Fibroblast of villous mesenchyme (primary cell): ENCODE measurements around the gene OR5V1. TPM values are rescaled to one million over a fixed set of nuclear protein-coding genes. Genes with fewer than 3 reads are reported as not detected.

Experiments
- DNase-seq: peaks from one replicate; pipeline ENCODE4 v3.0.0-alpha.2; 2010; ENCODE audit warnings: low read depth
- H3K4me3 ChIP-seq: 2 replicates; pipeline ENCODE4 v1.5.1; 2011; ENCODE audit warnings: low read depth, mild to moderate bottlenecking, low read length
- total RNA-seq: library from RNA; depleted of rRNA; stranded (reverse); fragments of >200 nt; gene quantifications from 2 replicates; pipeline ENCODE4 v1.2.3, GENCODE V29; 2012
- TF ChIP-seq, protein P1 (sequence below): IDR thresholded peaks from 2 replicates; pipeline ENCODE4 v1.5.1; 2012; ENCODE audit warnings: low read depth, mild to moderate bottlenecking, low read length; ENCODE audit not compliant: insufficient read depth

OR5V1 gene
- total RNA-seq: not detected in 2 replicates

DNA sequence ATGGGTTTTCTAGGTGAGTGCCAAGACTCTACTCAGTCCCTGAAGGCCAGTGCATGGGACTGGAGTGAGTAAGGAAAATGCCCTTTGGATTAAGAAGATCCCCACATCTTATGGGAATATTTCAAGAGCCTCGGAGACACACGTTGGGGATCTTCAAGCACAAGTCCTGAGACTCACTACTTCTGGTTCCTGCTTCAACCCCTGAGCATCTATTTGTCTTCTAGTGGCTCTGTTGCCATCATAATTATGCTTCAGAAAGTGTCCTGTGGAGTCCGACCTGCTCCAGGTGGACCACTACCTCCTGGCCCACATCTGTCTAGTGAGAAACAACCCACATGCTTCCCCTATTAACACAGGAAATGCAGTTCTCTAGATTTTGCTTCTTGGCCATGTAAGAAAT lies at the start of gene OR5V1:
Gene OR5V1 (minus strand): TSS at position 101 of the 400 bp plus-strand sequence. CDS start 12,670 bp downstream, outside the sequence.
- no peak for DNase-seq
- TF ChIP-seq, protein P1, sequence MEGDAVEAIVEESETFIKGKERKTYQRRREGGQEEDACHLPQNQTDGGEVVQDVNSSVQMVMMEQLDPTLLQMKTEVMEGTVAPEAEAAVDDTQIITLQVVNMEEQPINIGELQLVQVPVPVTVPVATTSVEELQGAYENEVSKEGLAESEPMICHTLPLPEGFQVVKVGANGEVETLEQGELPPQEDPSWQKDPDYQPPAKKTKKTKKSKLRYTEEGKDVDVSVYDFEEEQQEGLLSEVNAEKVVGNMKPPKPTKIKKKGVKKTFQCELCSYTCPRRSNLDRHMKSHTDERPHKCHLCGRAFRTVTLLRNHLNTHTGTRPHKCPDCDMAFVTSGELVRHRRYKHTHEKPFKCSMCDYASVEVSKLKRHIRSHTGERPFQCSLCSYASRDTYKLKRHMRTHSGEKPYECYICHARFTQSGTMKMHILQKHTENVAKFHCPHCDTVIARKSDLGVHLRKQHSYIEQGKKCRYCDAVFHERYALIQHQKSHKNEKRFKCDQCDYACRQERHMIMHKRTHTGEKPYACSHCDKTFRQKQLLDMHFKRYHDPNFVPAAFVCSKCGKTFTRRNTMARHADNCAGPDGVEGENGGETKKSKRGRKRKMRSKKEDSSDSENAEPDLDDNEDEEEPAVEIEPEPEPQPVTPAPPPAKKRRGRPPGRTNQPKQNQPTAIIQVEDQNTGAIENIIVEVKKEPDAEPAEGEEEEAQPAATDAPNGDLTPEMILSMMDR: no peak
- H3K4me3 ChIP-seq: no peak within 1 kb of the TSS

DNA sequence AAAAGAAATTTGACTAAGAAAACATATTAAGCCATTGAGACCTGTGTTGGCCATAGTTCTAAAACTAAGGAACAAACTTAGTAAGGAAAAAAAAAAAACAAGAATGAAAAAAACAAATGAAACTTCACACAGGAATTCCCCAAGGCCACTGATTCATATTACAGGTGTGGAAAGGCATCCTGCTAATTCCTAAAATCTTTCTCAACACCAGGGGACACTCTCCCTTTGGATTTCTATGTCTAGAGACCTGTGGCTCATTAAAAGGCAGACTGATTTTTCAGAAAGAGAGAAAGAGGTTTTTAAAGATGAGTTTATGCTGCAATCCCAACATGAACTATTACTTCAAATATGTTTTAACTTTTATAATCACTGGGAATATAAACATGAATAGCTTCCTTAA lies 45.9 kb upstream of the OR5V1 start, which contains the start of gene OR12D1:
Gene OR12D1 (plus strand): TSS at position 341 of the 400 bp plus-strand sequence.
- TF ChIP-seq, protein P1: no peak

DNA sequence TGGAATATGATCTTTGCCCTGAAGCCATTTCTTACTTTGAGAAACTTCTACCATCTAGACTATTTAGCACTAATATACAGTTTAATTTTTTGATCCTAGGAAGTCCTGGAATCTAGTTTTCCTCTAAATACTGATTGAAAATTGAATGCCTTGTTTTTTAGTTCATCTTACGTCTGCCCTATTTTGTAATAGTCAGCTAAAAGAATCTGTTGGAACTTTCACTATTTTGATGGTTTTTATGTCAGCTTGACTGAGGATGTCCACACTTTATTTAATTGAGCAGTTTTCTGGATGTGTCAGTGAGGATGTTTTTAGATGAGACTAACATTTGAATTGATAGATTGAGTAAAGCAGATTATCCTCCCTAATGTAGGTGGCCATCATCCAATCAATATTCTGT lies 35.1 kb upstream of the OR5V1 start:
- DNase-seq: no peak
- no peak overlapping the region for H3K4me3 ChIP-seq
- TF ChIP-seq, protein P1: no peak

More for the DNA sequence above, 45.9 kb upstream of the OR5V1 start, which contains the start of gene OR12D1:
- DNase-seq: no peak
- no peak within 1 kb of the TSS for H3K4me3 ChIP-seq

DNA sequence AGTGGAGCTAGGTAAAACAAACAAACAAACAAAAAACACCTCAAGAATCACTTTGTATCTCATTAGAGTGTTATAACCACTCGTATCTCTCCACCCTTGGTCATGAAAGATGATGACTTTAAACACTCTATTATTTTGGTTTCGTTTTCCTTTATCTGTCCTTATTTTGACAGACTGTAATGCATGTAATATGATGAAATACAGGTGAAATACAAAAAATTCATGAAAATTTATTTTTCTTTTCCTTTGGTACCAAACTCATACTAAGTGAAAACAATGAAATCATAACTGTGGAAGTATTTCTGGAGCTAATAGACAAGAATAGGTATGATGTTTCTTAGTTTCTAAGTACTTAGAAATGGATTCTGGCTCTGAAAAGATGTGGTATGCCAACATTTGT lies 30.9 kb upstream of the OR5V1 start:
- no peak overlapping the region for H3K4me3 ChIP-seq
- no peak for DNase-seq
- TF ChIP-seq, protein P1: no peak

DNA sequence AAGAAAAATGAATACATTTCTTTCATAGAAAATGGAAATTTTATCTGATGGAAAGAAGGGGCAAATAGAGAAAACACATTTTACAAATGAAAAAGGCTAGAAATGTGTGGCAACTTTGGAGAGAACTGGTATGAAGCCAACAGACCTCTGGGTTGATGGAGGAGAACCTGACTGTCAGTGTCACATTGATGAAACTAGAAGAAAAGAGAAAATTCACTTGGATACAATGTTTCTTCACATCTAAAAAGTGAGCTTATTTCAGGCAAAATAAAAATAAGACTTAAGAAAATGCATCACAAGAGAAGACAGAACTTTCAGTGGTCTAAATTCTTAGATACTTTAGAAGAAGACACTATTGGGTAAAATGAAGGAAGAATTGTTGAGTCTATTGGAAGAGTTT lies 26.7 kb upstream of the OR5V1 start, which contains the start of gene OR12D2:
Gene OR12D2 (plus strand): TSS at position 301 of the 400 bp plus-strand sequence. CDS start 1,069 bp downstream, outside the sequence.
- TF ChIP-seq, protein P1: no peak
- no peak within 1 kb of the TSS for H3K4me3 ChIP-seq
- DNase-seq: no peak

DNA sequence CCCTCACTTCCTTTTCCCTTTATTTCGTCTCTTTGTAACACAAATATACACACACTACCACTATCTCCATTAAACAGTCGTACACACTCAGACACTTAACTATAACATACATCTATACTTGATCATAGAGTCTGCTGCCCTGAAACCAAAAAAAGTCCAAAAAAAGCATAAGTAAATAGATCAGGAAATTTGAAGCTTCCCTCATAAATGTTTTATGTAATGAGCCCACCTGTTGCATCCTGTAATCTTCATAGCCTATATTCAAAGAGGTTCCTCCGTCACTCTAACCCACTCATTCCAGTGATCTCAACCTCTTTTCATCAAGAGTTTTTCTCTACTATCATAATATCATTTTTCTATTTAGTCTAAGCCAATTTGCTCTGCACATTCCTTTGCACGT lies 19.9 kb upstream of the OR5V1 start:
- H3K4me3 ChIP-seq: no peak overlapping the region
- DNase-seq: no peak
- TF ChIP-seq, protein P1: no peak

DNA sequence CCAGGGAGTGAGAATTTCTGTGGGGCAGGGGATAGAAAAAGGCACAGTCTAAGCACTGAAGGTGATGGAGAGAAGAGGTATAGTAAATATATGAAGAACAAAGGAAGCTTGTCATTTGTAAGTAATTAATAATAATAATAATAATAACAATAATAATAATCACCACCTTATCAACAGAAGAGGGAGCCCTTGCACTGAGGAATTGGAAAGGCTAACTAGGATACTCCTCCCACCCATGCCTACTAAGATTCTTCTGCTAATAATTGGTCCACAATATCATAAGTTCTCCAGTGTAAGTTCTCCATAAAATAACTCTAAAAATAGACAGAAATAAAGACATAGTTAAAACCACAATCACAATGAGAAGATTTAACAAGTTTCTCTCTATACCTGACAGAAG lies 7.3 kb upstream of the OR5V1 start:
- DNase-seq: peak; percentile 3
- H3K4me3 ChIP-seq: no peak overlapping the region
- TF ChIP-seq, protein P1: no peak
